ENCODE results near the gene AP1M1. TPM values are rescaled to one million over a fixed set of nuclear protein-coding genes. Genes with fewer than 3 reads are reported as not detected.

AP1M1 gene
- total RNA-seq, 2 experiments from 2014 or later: 99.0 to 108 TPM

DNA sequence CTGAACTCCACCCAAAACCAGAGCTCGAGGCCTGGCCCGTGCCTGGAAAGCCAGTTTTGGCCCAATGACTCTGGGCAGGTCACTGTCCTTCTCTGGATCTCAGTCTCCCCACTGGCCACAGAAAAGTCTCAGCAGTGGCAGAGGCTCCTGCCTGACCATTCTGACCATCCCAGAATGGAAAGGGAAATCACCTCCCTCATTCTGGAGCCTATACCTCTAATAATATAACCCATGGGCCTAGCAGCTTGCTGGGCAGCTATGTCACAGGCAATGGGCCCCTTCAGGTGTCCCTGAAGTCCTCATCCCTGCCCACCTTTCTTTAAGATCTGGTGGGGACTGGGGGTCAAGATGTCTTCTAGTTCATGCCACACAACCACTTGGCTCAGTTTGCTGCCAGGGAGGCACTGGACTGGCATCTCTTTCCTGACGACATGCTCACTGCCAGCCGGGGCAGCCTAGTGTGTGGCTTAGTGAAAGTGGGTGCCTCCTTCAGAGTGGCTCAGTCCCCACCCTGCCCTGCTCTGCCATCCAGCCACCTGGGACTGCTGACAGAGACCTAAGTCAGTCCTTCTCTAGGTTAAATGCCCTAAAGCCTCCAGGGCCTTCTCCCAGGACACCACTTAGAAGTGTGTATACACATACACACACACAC, 62.6 kb downstream of the AP1M1 start:
- no peak overlapping the region for H3K4me3 Mint-ChIP-seq
- CTCF ChIA-PET: interaction anchor here (1.2 to 1.5 kb wide), 3 partner anchors 13 to 126 kb away, joined by 4 read pairs; no protein-coding TSS in a partner anchor
- DNase-seq (no peak), ATAC-seq (no peak)
- H3K4me1 Mint-ChIP-seq (ENCODE audit: low read depth): peaks cover 25% of the 10 kb centered on the region
- peaks cover 4% of the 10 kb centered on the region for H3K27me3 Mint-ChIP-seq
- H3K9me3 Mint-ChIP-seq: peaks cover 3% of the 10 kb centered on the region
- intact Hi-C loops (cut with micrococcal nuclease): no loop called here
- H3K27ac Mint-ChIP-seq: no peak overlapping the region
- POLR2A ChIA-PET: no interaction called here
- H3K36me3 Mint-ChIP-seq (ENCODE audit: low read depth): no peaks in the 10 kb centered on the region
- TF ChIP-seq, protein P1, sequence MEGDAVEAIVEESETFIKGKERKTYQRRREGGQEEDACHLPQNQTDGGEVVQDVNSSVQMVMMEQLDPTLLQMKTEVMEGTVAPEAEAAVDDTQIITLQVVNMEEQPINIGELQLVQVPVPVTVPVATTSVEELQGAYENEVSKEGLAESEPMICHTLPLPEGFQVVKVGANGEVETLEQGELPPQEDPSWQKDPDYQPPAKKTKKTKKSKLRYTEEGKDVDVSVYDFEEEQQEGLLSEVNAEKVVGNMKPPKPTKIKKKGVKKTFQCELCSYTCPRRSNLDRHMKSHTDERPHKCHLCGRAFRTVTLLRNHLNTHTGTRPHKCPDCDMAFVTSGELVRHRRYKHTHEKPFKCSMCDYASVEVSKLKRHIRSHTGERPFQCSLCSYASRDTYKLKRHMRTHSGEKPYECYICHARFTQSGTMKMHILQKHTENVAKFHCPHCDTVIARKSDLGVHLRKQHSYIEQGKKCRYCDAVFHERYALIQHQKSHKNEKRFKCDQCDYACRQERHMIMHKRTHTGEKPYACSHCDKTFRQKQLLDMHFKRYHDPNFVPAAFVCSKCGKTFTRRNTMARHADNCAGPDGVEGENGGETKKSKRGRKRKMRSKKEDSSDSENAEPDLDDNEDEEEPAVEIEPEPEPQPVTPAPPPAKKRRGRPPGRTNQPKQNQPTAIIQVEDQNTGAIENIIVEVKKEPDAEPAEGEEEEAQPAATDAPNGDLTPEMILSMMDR (IDR thresholded peaks at IDR 0.05): no peak

DNA sequence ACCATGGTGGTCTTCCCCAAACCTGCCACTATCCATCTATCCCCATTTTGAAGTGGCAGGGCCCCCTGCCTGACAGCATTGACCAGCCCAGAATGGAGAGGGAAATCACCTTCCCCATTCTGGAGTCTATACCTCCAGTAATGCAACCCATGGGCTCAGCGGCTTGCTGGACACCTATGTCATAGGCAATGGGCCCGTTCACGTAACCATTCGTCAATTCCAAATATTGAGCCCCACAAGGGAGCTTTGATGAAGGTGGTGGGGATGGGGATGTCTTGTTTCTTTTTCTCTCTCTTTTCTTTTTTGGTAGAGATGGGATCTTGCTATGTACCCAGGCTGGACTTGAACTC, 63.1 kb downstream of the AP1M1 start:
- H3K9me3 Mint-ChIP-seq: peaks cover 3% of the 10 kb centered on the region
- H3K36me3 Mint-ChIP-seq (ENCODE audit: low read depth): no peaks in the 10 kb centered on the region
- ATAC-seq (no peak), DNase-seq (no peak)
- peaks cover 25% of the 10 kb centered on the region for H3K4me1 Mint-ChIP-seq (ENCODE audit: low read depth)
- ChIA-PET POLR2A (interaction anchor here (1.7 kb wide), 1 partner anchor 23 kb away, joined by 4 read pairs; no protein-coding TSS in a partner anchor), CTCF (interaction anchor here (0.8 to 1.5 kb wide), 3 partner anchors 13 to 125 kb away, joined by 3 to 4 read pairs (median 4); no protein-coding TSS in a partner anchor)
- intact Hi-C loops (cut with micrococcal nuclease): no loop called here
- H3K27ac Mint-ChIP-seq: no peak overlapping the region
- H3K4me3 Mint-ChIP-seq: no peak overlapping the region
- H3K27me3 Mint-ChIP-seq: peaks cover 5% of the 10 kb centered on the region
- TF ChIP-seq, protein P1 (IDR thresholded peaks at IDR 0.05): no peak

DNA sequence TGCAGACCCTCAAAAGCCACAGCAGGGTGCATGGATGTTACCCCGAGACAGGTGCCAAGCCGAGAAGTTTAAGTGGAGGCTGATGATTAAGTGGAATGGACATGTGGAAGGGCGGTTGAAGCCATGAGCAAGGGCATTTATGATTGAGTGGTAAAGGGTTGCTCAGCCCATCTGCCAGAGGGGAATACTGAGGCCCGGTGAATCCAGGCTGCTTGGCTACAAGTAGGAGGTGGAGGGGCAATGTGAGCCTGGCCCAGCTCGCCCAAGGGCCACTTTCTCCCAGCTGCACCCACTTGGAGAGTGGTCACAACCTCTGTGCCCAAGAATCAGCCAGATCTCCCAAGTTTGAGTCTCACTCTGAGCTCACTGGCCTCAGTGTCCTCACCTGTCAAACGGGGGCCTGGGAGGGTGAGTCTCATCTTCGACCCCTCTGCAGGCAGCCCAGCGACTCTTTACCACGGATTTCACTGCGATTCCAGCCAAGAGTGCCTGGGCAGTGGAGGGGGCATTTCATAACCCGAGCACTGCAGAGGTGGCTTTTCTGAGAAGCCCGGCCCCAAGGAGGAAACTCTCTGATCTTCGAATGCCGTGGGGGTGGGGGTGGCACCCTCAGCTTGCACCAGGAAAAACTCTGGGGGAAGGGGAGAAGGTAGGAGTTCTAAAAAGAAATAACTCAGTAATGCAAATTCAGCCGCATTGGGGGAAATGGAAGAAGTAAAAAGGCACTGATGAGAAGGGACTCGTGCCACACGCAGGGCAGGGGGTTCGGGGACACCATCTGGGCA, 64.1 kb downstream of the AP1M1 start:
- H3K27ac Mint-ChIP-seq: no peak overlapping the region
- TF ChIP-seq, protein P1 (IDR thresholded peaks at IDR 0.05): no peak
- intact Hi-C loops (cut with micrococcal nuclease): no loop called here
- POLR2A ChIA-PET: interaction anchor here (1.4 to 1.7 kb wide), 2 partner anchors 22 to 77 kb away, joined by 3 to 4 read pairs; no protein-coding TSS in a partner anchor
- H3K27me3 Mint-ChIP-seq: peaks cover 12% of the 10 kb centered on the region
- no peak for ATAC-seq
- peaks cover 3% of the 10 kb centered on the region for H3K9me3 Mint-ChIP-seq
- no peak overlapping the region for H3K4me3 Mint-ChIP-seq
- peak; percentile 40 for DNase-seq
- peaks cover 35% of the 10 kb centered on the region for H3K4me1 Mint-ChIP-seq (ENCODE audit: low read depth)
- CTCF ChIA-PET: interaction anchor here (0.8 to 3.0 kb wide), 5 partner anchors 14 to 125 kb away, joined by 3 to 9 read pairs (median 3); no protein-coding TSS in a partner anchor
- no peaks in the 10 kb centered on the region for H3K36me3 Mint-ChIP-seq (ENCODE audit: low read depth)

DNA sequence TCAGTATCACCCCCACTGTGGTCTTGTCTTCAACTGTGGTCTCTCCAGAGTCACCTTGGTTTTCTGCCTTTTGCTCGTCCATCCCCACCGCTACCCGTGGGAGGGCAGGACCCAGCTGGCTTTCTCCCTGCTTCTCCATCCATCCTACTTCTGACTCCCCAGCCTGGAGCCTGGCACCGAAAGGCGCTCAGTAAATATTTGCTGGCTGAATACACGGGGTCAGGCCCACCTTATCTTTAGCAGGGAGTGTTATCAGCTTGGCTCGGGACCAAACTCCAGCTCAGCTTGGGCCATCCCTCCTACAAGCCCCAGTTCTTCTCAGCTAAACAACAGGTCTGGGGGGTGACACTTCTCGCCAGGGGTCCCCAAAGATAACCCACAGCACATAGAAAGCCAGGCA, 64.9 kb downstream of the AP1M1 start:
- Mint-ChIP-seq H3K4me1 (ENCODE audit: low read depth) (peaks cover 41% of the 10 kb centered on the region), H3K27ac (no peak overlapping the region), H3K27me3 (peaks cover 16% of the 10 kb centered on the region), H3K36me3 (ENCODE audit: low read depth) (no peaks in the 10 kb centered on the region), H3K9me3 (peaks cover 3% of the 10 kb centered on the region), H3K4me3 (no peak overlapping the region)
- intact Hi-C loops (cut with micrococcal nuclease): no loop called here
- POLR2A ChIA-PET: interaction anchor here (1.4 to 1.7 kb wide), 2 partner anchors 21 to 76 kb away, joined by 3 to 4 read pairs; no protein-coding TSS in a partner anchor
- DNase-seq: no peak
- ATAC-seq: no peak
- CTCF ChIA-PET: interaction anchor here (1.0 to 3.0 kb wide), 4 partner anchors 15 to 124 kb away, joined by 3 to 9 read pairs (median 3); no protein-coding TSS in a partner anchor
- TF ChIP-seq, protein P1 (IDR thresholded peaks at IDR 0.05): no peak
